GM18499 (cell line): ENCODE measurements around the gene NTSR2.

Experiments used
- ATAC-seq: cut with Tn5 transposase; IDR thresholded peaks from one replicate; pipeline ENCODE4 v1.9.1; 2021; ENCODE audit warnings: moderate number of reproducible peaks; ENCODE audit not compliant: insufficient read depth, unreplicated experiment

Gene NTSR2

GRCh38 chr2:11659115-11659475 is 10.9 kb downstream of the NTSR2 start:
- ATAC-seq = no peak

DNA sequence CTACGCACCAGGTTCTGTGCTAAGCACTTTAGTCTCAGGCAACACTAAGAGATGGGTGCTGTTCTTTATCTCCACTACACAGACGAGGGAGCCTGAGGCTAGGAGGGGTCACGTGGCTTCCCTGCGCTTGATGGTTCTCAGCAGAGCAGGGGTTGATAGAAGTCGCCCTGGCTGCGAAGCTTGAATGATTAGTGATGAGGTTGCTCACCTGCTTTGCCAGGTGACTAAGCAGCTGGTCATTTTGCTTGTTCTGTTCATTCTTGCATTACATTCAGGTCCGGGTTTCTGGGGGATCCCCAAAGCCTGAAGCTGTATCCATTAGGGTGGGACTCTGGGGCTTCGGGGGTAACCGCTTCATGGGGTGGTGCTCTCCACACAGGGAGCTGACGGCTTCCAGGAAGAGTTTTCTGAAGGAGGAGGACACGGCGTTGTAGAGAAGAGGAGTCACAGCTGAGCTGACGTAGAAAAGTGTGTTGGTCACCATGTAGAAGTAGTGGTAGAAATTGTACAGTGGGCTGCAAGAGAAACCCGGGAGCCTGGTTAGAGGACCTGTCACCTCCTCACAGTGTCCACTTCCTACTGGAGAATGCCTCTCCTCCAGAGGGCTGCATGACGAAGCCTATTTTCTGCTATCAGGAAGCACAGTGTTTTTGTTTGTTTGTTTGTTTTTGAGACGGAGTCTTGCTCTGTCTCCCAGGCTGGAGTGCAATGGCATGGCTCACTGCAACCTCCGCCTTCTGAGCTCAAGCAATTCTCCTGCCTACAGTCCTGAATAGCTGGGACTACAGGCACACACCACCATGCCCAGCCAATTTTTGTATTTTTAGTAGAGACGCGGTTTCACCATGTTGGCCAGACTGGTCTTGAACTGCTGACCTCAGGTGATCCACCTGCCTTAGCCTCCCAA is 11.5 kb downstream of the NTSR2 start:
- no peak for ATAC-seq

- ATAC-seq = no peak
Measured at GRCh38 chr2:11657646-11658045, 12.3 kb downstream of the NTSR2 start.

GRCh38 chr2:11657195-11657594 is 12.8 kb downstream of the NTSR2 start:
- no peak for ATAC-seq

DNA sequence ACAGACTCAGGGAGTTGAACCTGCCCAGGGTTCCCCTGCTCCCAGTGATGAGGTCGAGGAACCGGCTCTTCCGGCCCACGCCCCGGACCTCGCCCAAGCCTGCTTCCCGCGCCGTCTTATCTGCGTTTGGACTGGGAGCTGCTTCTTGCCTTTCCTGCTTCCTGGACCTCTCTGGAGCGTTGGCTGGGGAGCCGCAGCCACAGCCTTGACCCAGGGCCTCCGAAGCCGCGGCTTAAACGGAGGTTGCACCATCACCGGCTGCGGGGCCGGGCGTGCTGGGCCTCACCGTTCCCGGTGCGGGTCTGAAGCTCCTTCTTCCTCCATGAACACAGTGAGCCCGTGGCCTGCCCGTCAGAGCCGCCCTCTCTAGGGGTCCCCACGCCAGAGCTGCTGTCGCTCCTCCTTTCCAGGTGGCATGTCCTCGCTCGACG is 13.3 kb downstream of the NTSR2 start:
- ATAC-seq = no peak

DNA sequence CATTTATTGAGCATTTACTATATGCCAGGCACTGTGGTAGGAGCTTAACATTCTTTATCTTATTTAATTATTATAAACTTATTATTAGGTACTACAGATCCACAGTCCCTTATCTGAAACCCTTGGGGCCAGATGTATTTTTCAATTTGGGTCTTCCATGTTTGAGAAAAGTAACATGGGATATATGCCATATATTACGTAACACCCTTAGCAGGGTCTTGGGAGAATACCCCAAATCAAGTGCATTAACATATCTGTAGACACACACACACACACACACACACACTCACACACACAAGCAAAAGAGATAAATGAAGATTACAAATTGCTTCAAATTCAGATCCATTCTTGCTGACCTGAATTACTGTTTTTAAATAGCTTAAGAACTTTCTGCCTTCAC is 13.7 kb downstream of the NTSR2 start:
- no peak for ATAC-seq

DNA sequence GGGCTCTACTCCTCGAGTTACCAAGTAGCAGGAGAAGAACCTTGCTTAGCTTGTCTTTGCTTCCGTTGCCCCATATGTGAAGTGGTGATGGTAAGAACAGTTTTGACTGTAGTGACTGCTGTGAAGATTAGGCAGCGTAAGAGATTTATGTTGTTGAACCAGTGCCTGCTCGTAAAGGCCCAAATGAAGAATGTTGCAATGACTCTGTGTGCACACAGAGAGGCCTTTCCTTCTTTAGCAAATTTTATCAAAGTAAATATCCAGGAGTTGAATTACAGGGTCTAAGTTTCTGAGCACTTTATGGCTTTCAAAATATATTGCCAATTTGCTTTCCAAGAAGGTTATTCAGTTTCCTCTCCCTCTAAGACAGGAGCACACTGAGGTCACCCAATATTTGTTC is 14.5 kb downstream of the NTSR2 start:
- no peak for ATAC-seq

- no peak for ATAC-seq
Measured at GRCh38 chr2:11652553-11652952, 17.4 kb downstream of the NTSR2 start.

GRCh38 chr2:11651856-11652548 is 18.0 kb downstream of the NTSR2 start:
- no peak for ATAC-seq

DNA sequence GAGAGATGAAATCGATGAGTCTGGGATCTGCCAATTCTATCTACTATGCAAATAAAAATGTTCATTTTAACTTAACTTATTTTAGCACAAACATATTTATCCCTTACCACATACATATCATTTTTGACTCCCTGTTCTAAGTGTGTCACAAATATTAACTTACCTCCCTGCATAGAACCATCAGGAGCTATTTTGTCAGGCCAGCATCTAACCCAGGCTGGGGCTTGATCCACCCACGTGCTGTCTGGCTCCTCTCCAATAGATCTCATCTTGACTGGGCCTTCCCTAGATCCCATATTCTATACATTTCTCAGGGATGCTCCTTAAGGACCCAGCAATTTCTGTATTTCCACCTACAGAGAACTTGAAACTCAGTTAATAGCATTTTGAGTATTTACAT is 20.9 kb downstream of the NTSR2 start:
- ATAC-seq = no peak

DNA sequence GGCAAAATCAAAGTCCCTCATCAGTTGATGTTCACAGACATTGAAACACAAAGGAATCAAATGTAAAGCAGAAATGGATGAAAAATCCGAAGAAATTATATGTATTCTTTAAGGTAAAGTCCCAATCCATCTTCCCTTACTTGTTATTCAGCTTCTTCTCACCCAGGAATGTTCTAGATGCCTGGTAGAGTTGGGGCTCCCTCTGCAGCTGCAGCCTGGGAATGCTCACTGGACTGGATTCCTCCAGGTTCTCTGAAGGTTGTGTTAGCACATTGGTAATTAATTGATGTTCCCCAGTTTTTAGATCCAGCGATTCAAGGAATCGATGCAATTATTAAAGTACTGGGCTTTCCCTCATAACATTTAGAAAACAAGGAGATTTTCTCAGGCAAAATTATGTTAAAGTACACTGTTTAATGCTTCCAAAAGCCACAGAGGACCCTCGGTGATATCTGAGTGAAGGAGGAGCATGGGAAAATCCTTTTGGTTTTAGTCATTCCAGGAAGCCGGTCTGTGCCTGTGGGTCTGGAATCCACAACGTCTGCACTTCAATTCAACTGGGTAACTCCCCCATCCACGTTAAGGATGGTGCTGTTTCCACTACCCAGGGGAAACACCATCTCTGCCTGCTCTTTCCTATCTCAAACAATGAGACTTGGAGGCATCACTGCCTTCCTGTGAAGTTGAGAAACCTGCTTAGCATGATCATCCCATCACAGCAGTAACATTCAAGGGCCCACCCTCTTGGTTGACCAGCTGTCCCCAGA is 22.0 kb downstream of the NTSR2 start:
- ATAC-seq = no peak

GRCh38 chr2:11646530-11646929 is 23.5 kb downstream of the NTSR2 start:
- ATAC-seq = no peak

DNA sequence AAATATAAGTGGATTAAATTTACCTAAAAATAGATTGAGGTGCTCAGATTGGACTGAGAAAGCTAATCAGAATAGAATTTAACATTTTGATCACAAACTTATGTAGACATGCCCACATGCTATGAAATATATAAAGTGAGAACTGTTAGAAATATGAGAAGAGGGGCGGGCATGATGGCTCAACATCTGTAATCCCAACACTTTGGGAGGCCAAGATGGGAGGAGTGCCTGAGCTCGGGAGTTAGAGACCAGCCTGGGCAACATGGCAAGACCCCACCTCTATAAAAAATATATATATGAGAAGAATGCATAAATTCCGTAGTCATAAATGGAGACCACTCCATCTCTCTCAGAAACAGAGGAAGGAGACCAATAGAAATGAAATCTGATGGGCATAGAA is 25.7 kb downstream of the NTSR2 start:
- ATAC-seq = no peak

- no peak for ATAC-seq
Measured at GRCh38 chr2:11642972-11643371, 27.0 kb downstream of the NTSR2 start.

GRCh38 chr2:11640132-11640531 is 29.9 kb downstream of the NTSR2 start:
- no peak for ATAC-seq

- no peak for ATAC-seq
Measured at GRCh38 chr2:11639503-11639902, 30.5 kb downstream of the NTSR2 start.

- ATAC-seq = no peak
Measured at GRCh38 chr2:11637546-11637945, 32.4 kb downstream of the NTSR2 start.

DNA sequence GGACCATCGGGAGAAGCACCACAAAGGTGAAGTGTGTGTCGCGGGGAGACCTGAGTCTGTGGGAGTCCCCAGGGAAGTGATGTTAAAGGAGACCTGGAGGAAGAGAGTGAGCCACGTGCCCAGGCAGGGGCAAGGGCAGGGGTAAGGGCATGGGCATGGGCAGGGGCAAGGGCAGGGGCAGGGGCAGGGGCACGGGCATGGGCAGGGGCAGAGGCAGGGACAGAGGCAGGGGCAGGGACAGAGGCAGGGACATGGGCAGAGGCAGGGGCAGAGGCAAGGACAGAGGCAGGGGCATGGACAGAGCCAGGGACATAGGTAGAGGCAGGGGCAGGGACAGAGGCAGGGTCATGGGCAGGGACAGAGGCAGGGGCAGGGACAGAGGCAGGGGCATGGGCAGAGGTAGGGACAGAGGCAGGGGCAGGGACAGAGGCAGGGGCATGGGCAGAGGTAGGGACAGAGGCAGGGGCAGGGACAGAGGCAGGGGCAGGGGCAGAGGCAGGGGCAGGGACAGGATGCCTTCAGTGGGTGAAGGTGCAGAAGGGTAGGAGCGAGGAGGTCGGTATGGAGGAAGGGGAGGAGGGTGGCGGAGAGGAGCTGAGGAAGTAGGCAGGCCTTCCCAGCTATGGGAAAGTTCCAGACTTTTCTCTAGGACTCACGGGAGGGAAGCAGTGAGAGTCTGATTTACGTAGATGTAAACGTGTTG is 33.3 kb downstream of the NTSR2 start:
- no peak for ATAC-seq

DNA sequence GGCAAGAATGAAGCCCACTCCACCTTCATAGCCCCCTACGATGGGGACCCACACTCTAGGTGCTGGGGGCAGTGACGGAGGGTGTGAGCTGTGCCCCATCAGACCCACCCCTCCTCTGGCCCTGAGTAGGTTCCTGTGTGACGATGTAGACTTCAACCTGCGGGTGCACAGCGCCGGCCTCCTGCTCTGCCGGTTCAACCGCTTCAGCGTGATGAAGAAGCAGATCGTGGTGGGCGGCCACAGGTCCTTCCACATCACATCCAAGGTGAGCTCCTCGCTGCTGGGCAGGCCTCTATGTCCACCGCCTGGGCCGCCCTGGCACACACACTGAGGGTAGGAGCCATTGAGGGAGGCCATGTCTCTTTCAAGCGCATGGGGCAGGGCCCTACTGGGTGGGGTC is 34.9 kb downstream of the NTSR2 start:
- no peak for ATAC-seq

DNA sequence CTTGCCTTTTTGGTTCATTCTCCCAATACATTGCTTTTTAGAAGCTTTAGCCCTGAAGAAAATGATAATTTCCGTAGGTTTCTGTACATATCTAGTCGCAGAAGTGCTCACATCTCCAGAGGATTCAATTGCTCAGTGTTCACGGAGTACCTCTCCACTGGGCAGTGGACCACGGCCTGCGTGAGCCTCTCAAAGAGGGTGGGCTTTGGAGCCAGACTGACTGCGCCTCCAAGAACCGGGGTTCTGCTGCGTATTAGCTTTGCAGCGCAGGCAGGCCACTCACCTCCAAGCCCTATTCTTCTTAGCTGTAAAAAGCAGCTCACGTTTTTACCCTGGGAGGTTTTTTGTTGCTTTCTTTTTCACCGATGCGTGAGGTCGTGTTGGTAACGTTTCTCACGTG is 35.4 kb downstream of the NTSR2 start:
- no peak for ATAC-seq
